ENCODE measurements around the gene HCST.
"Not testable (repeated sequence)": the region's sequence is repeated elsewhere in the genome, so short reads cannot be mapped to it uniquely, and the experiment has no call there.

Gene HCST

DNA sequence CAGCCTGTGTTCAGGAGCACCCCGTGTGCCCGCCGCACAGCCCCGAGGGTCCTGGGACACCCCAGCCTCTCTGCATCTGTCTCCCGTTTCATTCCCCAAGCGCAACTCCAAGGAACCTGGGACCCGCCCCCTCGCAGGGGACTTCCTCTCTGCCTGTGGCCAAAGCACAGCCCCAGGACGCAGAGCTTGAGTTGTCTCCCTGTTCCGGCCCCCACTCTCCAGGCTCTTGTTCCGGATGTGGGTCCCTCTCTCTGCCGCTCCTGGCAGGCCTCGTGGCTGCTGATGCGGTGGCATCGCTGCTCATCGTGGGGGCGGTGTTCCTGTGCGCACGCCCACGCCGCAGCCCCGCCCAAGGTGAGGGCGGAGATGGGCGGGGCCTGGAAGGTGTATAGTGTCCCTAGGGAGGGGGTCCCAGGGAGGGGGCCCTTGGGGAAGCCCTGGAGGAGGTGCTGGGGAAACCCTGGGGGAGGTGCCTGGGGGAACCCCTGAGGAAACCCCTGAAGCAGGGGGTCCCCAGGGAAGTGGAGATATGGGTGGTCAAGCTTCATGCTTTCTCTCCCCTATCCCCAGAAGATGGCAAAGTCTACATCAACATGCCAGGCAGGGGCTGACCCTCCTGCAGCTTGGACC, 1.3 kb downstream of the HCST start:
- no peaks in the 10 kb centered on the region for H3K27me3 ChIP-seq (ENCODE audit: control insufficient read depth in 1 of 2, insufficient read depth in 2 of 2, low read length in 2 of 2)
- peak overlapping the region; percentile 73 for H3K27ac ChIP-seq (ENCODE audit: low read depth, low read length)
- no peaks in the 10 kb centered on the region for H3K36me3 ChIP-seq (ENCODE audit: control insufficient read depth in 1 of 2, insufficient read depth in 2 of 2, low read length in 2 of 2)
- peak overlapping the region; percentile 29 to 72 for H3K9ac ChIP-seq (ENCODE audit: low read depth in 1 of 2, low read length in 2 of 2)
- H3K4me3 ChIP-seq (ENCODE audit: low read depth in 1 of 2, low read length in 2 of 2): peak overlapping the region; percentile 55 to 57
- peaks cover 0 to 14% of the 10 kb centered on the region in 2 donors for H3K4me1 ChIP-seq (ENCODE audit: control insufficient read depth in 1 of 2, insufficient read depth in 2 of 2, low read length in 2 of 2)
- H3K9me3 ChIP-seq (ENCODE audit: control insufficient read depth in 1 of 2, low read length in 2 of 2): no peaks in the 10 kb centered on the region

- no peaks in the 10 kb centered on the region for H3K9me3 ChIP-seq (ENCODE audit: control insufficient read depth in 1 of 2, low read length in 2 of 2)
- H3K36me3 ChIP-seq (ENCODE audit: control insufficient read depth in 1 of 2, insufficient read depth in 2 of 2, low read length in 2 of 2): no peaks in the 10 kb centered on the region
- H3K27ac ChIP-seq (ENCODE audit: low read depth, low read length): peak overlapping the region; percentile 50
- no peaks in the 10 kb centered on the region for H3K27me3 ChIP-seq (ENCODE audit: control insufficient read depth in 1 of 2, insufficient read depth in 2 of 2, low read length in 2 of 2)
- no peak overlapping the region for H3K9ac ChIP-seq (ENCODE audit: low read depth in 1 of 2, low read length in 2 of 2)
- no peak overlapping the region for H3K4me3 ChIP-seq (ENCODE audit: low read depth in 1 of 2, low read length in 2 of 2)
- peaks cover 0 to 14% of the 10 kb centered on the region in 2 donors for H3K4me1 ChIP-seq (ENCODE audit: control insufficient read depth in 1 of 2, insufficient read depth in 2 of 2, low read length in 2 of 2)
Measured at GRCh38 chr19:35904311-35905068, 2.2 kb downstream of the HCST start.

DNA sequence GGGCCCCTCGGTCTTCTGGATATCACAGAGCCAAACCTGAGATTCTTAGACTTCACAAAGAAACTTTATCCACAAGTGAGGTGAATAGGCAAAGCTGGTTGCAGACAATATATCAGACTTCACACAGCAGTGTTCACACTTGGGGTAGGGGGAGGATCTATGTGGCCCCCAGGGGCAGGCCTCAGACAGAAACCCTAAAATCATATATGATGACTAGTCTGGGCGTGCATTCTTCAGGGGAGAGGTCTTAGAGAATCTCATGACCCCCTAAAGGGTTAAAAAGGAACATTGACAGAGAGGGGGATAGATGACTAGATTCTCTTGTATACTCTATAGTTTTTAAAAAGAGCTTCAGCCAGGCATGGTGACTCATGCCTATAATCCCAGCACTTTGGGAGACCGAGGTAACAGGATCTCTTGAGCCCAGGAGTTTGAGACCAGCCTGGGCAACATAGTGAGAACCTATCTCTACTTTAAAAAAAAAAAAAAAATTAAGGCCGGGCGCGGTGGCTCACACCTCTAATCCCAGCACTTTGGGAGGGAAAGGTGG, 2.9 kb downstream of the HCST start:
- H3K4me3 ChIP-seq (ENCODE audit: low read depth in 1 of 2, low read length in 2 of 2): no peak overlapping the region
- no peaks in the 10 kb centered on the region for H3K9me3 ChIP-seq (ENCODE audit: control insufficient read depth in 1 of 2, low read length in 2 of 2)
- no peaks in the 10 kb centered on the region for H3K36me3 ChIP-seq (ENCODE audit: control insufficient read depth in 1 of 2, insufficient read depth in 2 of 2, low read length in 2 of 2)
- peaks cover 0 to 14% of the 10 kb centered on the region in 2 donors for H3K4me1 ChIP-seq (ENCODE audit: control insufficient read depth in 1 of 2, insufficient read depth in 2 of 2, low read length in 2 of 2)
- no peaks in the 10 kb centered on the region for H3K27me3 ChIP-seq (ENCODE audit: control insufficient read depth in 1 of 2, insufficient read depth in 2 of 2, low read length in 2 of 2)
- no peak overlapping the region for H3K9ac ChIP-seq (ENCODE audit: low read depth in 1 of 2, low read length in 2 of 2)
- H3K27ac ChIP-seq (ENCODE audit: low read depth, low read length): peak overlapping the region; percentile 50

DNA sequence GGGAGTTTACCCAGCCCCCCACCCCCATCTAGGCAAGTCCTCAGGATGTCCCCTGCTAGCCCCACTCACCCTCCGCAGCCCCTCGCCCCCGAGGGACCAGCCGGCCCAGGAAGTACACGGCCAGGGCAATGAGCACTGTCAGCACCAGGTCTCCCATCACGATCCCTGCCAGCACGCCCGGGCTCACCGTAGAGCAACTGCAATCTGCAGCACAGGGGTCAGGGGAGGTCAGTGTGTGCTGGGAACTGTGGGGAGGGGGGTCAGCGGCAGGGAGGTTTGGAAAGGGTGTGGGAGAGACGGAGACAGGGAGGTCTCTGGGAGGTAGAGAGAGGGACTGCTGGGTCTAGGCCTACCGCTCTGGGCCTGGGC, 5.0 kb downstream of the HCST start:
- peak overlapping the region; percentile 30 to 39 for H3K9ac ChIP-seq (ENCODE audit: low read depth in 1 of 2, low read length in 2 of 2)
- peak overlapping the region; percentile 50 for H3K27ac ChIP-seq (ENCODE audit: low read depth, low read length)

DNA sequence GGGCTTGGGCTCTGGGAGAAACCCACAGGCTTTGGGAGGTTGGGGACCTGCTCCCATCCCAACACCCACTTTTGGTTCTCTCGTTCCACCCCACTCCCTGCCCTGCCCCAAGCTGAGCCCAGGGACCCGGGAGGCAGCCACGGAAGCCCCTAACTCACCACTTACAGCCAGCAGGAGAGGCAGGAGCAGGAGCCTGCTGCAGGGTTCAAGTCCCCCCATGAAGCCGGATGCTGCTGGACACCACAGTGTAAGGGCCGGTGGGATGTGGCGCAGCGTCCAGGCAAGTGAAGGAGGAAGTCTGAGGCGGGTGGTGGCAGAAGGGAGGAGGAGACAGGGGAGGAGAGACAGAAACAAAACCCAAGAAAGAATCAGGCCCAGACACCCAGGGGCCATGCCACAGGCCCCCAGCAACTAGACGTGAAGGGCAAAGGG, 5.7 kb downstream of the HCST start, which contains the start of gene TYROBP:
Gene TYROBP (minus strand): TSS at position 286 of the 432 bp plus-strand sequence. CDS start 67 bp downstream, at position 219.
- no peaks in the 10 kb centered on the region for H3K27me3 ChIP-seq (ENCODE audit: control insufficient read depth in 1 of 2, insufficient read depth in 2 of 2, low read length in 2 of 2)
- H3K4me3 ChIP-seq (ENCODE audit: low read depth in 1 of 2, low read length in 2 of 2): peak within 1 kb of the TSS; percentile 40 to 46
- H3K36me3 ChIP-seq (ENCODE audit: control insufficient read depth in 1 of 2, insufficient read depth in 2 of 2, low read length in 2 of 2): no peaks in the 10 kb centered on the region
- H3K9ac ChIP-seq (ENCODE audit: low read depth in 1 of 2, low read length in 2 of 2): peak within 1 kb of the TSS; percentile 30 to 39
- no peaks in the 10 kb centered on the region for H3K4me1 ChIP-seq (ENCODE audit: control insufficient read depth in 1 of 2, insufficient read depth in 2 of 2, low read length in 2 of 2)
- peak within 1 kb of the TSS; percentile 50 for H3K27ac ChIP-seq (ENCODE audit: low read depth, low read length)
- no peaks in the 10 kb centered on the region for H3K9me3 ChIP-seq (ENCODE audit: control insufficient read depth in 1 of 2, low read length in 2 of 2)

More for the DNA sequence above, 5.0 kb downstream of the HCST start:
- Histone ChIP-seq H3K27me3 (ENCODE audit: control insufficient read depth in 1 of 2, insufficient read depth in 2 of 2, low read length in 2 of 2) (no peaks in the 10 kb centered on the region), H3K9me3 (ENCODE audit: control insufficient read depth in 1 of 2, low read length in 2 of 2) (no peaks in the 10 kb centered on the region), H3K4me3 (ENCODE audit: low read depth in 1 of 2, low read length in 2 of 2) (peak overlapping the region; percentile 40 to 46), H3K4me1 (ENCODE audit: control insufficient read depth in 1 of 2, insufficient read depth in 2 of 2, low read length in 2 of 2) (no peaks in the 10 kb centered on the region), H3K36me3 (ENCODE audit: control insufficient read depth in 1 of 2, insufficient read depth in 2 of 2, low read length in 2 of 2) (no peaks in the 10 kb centered on the region)

- Histone ChIP-seq H3K9me3 (ENCODE audit: control insufficient read depth in 1 of 2, low read length in 2 of 2) (no peaks in the 10 kb centered on the region), H3K27me3 (ENCODE audit: control insufficient read depth in 1 of 2, insufficient read depth in 2 of 2, low read length in 2 of 2) (no peaks in the 10 kb centered on the region), H3K4me3 (ENCODE audit: low read depth in 1 of 2, low read length in 2 of 2) (peak overlapping the region in 1 of 2 donors; percentile 29), H3K27ac (ENCODE audit: low read depth, low read length) (peak overlapping the region; percentile 62), H3K36me3 (ENCODE audit: control insufficient read depth in 1 of 2, insufficient read depth in 2 of 2, low read length in 2 of 2) (no peaks in the 10 kb centered on the region), H3K9ac (ENCODE audit: low read depth in 1 of 2, low read length in 2 of 2) (no peak overlapping the region), H3K4me1 (ENCODE audit: control insufficient read depth in 1 of 2, insufficient read depth in 2 of 2, low read length in 2 of 2) (no peaks in the 10 kb centered on the region)
Measured at GRCh38 chr19:35908973-35909683, 6.8 kb downstream of the HCST start.

GRCh38 chr19:35909684-35910035, 7.3 kb downstream of the HCST start:
- Histone ChIP-seq H3K27ac (ENCODE audit: low read depth, low read length) (peak overlapping the region; percentile 62), H3K9ac (ENCODE audit: low read depth in 1 of 2, low read length in 2 of 2) (no peak overlapping the region), H3K4me3 (ENCODE audit: low read depth in 1 of 2, low read length in 2 of 2) (no peak overlapping the region), H3K9me3 (ENCODE audit: control insufficient read depth in 1 of 2, low read length in 2 of 2) (no peaks in the 10 kb centered on the region), H3K27me3 (ENCODE audit: control insufficient read depth in 1 of 2, insufficient read depth in 2 of 2, low read length in 2 of 2) (no peaks in the 10 kb centered on the region), H3K4me1 (ENCODE audit: control insufficient read depth in 1 of 2, insufficient read depth in 2 of 2, low read length in 2 of 2) (no peaks in the 10 kb centered on the region), H3K36me3 (ENCODE audit: control insufficient read depth in 1 of 2, insufficient read depth in 2 of 2, low read length in 2 of 2) (no peaks in the 10 kb centered on the region)

GRCh38 chr19:35910355-35910754, 8.0 kb downstream of the HCST start:
- not testable (repeated sequence) for H3K4me3 ChIP-seq (ENCODE audit: low read depth in 1 of 2, low read length in 2 of 2); H3K27me3 ChIP-seq (ENCODE audit: control insufficient read depth in 1 of 2, insufficient read depth in 2 of 2, low read length in 2 of 2); H3K36me3 ChIP-seq (ENCODE audit: control insufficient read depth in 1 of 2, insufficient read depth in 2 of 2, low read length in 2 of 2); H3K27ac ChIP-seq (ENCODE audit: low read depth, low read length); H3K9me3 ChIP-seq (ENCODE audit: control insufficient read depth in 1 of 2, low read length in 2 of 2); H3K9ac ChIP-seq (ENCODE audit: low read depth in 1 of 2, low read length in 2 of 2); H3K4me1 ChIP-seq (ENCODE audit: control insufficient read depth in 1 of 2, insufficient read depth in 2 of 2, low read length in 2 of 2)

DNA sequence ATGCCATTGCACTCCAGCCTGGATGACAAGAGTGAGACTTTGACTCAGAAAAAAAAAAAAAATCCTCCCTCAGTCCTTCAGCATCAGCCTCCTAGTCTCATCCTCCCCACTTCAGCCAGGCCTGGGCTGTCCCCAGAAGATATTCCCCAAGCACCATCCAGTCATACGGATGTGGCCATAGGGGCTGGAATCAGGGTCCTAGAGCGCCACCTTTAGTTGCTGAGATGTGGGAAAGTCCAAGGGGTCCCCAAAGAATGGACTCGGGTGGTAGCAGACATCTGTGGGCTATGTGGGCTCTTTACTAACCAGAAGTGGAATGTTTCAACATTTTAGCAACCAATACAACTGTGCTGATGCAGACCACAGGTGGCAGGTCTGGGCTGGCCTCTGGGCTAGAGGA, 8.8 kb downstream of the HCST start:
- H3K9ac ChIP-seq (ENCODE audit: low read depth in 1 of 2, low read length in 2 of 2): no peak overlapping the region
- H3K27ac ChIP-seq (ENCODE audit: low read depth, low read length): no peak overlapping the region
- no peaks in the 10 kb centered on the region for H3K4me1 ChIP-seq (ENCODE audit: control insufficient read depth in 1 of 2, insufficient read depth in 2 of 2, low read length in 2 of 2)

DNA sequence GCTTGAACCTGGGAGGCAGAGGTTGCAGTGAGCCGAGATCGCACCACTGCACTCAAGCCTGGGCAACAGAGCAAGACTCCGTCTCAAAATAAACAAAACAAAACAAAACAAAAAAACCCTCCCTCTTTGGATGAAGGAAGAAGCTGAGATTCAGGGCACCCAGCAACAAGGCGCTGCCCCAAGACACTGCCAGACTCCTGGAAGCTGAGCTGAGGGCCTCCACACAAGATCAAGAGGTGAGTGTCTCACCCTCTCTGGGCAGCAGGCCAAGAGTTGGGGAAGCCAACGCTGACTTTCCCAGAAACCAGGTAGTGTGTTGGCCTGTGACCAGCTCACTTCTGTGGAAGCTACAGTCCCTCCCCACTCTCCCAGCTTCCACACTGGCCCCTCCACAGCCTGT, 9.5 kb downstream of the HCST start:
- Histone ChIP-seq H3K4me3 (ENCODE audit: low read depth in 1 of 2, low read length in 2 of 2) (no peak overlapping the region), H3K4me1 (ENCODE audit: control insufficient read depth in 1 of 2, insufficient read depth in 2 of 2, low read length in 2 of 2) (no peaks in the 10 kb centered on the region), H3K27ac (ENCODE audit: low read depth, low read length) (no peak overlapping the region), H3K9ac (ENCODE audit: low read depth in 1 of 2, low read length in 2 of 2) (no peak overlapping the region), H3K27me3 (ENCODE audit: control insufficient read depth in 1 of 2, insufficient read depth in 2 of 2, low read length in 2 of 2) (no peaks in the 10 kb centered on the region), H3K9me3 (ENCODE audit: control insufficient read depth in 1 of 2, low read length in 2 of 2) (no peaks in the 10 kb centered on the region), H3K36me3 (ENCODE audit: control insufficient read depth in 1 of 2, insufficient read depth in 2 of 2, low read length in 2 of 2) (no peaks in the 10 kb centered on the region)

More for the DNA sequence above, 8.8 kb downstream of the HCST start:
- Histone ChIP-seq H3K4me3 (ENCODE audit: low read depth in 1 of 2, low read length in 2 of 2) (no peak overlapping the region), H3K36me3 (ENCODE audit: control insufficient read depth in 1 of 2, insufficient read depth in 2 of 2, low read length in 2 of 2) (no peaks in the 10 kb centered on the region), H3K27me3 (ENCODE audit: control insufficient read depth in 1 of 2, insufficient read depth in 2 of 2, low read length in 2 of 2) (no peaks in the 10 kb centered on the region), H3K9me3 (ENCODE audit: control insufficient read depth in 1 of 2, low read length in 2 of 2) (no peaks in the 10 kb centered on the region)

Data from duodenal mucosa (tissue), 2 donors.